Measurements from ENCODE around the gene FBXO44.

Gene FBXO44

GRCh38 chr1:11691928-11692711, 37.4 kb downstream of the FBXO44 start:
- DNase-seq = no peak

GRCh38 chr1:11693024-11693590, 38.4 kb downstream of the FBXO44 start:
- DNase-seq = peak in 1 of 6 experiments; percentile 23

DNA sequence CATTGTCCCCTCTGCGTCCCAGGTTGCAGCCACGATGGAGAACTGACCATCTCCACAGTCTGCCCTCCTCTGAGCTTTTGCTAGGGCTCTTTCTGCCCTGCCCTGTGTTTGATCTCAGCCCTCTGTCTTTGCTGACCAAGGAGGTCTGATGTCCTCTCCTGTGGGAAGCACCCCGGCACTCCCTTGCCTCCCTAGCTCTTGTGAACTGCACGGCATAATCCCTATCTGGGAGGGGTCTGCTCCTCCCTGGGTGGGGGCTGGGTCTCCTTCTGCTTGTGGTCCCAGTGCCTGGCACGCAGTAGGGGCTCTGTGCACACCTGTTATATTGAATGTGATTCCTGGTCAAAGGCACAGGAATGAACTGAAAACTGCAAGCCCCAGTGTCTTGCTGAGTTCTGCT, 39.2 kb downstream of the FBXO44 start:
- DNase-seq = no peak

DNA sequence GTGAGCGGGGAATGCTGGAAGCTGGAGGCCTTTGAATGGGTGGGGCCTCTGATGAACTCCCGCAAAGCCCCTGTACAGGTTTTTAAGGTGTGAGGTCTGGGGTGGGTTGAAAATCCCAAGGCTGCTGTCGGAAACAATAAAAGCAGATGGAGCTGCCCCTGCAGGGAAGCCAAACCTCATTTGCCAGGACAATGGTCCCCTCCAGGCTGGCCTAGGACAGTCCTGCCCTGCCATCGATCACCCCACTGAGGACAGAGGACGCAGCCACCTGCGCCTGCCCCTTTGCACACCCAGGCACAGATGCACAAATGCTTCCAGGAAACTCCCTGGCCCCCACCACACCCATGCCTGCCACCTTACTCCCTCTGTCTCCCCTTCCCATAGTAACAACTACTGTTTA, 41.2 kb downstream of the FBXO44 start:
- no peak for DNase-seq

DNA sequence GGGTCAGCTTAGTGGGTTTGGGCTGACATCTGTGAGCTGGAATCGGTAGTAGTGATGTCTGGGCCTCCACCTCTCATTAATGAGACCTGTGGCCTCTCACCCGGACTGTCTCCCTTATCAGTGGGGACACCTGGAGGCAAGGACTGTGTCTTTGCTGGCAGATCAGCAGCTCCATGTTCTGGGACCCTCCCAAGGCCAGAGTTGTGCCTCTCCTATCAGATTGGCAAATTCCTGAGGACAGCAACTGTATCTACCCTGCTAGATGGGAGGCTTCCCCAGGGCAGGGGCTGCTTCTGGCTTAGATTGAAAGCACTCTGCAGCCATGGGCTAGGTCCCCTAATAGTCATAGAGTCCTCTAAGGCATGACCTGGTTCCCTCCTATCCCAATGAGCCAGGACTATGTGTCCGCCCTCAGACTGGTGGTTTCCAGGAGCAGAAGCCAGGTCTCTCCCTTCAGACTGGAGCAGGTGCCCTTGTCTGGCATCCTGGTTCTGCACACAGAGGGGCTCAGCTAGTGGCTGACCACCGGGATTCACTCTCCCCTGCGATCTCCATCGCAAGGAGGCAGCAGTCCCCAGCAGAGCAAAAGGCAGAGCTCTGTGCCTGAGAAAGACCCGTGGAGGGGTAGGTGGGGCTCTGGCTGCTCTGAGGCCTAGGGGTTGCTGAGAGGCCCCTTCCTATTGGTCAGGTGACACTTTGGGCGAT, 42.7 kb downstream of the FBXO44 start:
- no peak for DNase-seq

DNA sequence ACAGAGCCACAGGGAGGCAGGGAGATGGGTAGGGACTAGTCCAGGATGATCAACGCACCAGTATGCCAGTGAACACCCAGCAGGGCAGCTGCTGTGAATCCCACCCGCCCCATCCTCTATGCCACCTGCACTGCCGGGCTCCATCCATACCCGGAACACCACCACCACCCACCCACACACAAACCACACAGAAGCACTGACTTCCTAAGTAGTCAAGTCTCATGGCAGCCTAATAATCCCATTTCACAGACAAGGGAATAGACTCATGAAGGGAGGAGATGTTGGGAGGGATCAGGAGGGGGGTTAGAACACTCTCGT, 43.2 kb downstream of the FBXO44 start:
- DNase-seq = no peak

- DNase-seq = no peak
These were observed 46.2 kb downstream of the FBXO44 start for GRCh38 chr1:11700601-11701467.

DNA sequence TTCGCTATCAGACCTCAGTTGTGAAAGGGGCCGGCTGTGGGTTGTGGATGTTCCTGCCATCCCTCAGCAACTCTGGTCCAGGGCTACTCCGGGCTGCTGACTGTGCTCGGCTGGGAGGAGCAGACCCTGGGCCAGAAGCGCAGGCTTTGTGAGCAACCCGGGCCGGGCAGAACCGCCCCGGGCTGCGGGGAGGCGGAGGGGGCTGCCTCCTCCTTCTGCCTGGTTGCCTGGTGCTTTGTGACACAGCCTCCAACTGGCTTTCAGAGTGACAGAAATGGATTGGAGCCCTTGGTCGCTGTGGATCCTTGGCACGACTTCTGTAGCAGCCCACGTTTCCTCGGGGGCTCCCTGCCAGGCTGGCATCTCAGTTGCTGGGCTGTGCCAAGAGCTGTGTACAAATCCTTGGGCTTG, 46.9 kb downstream of the FBXO44 start:
- DNase-seq = no peak

DNA sequence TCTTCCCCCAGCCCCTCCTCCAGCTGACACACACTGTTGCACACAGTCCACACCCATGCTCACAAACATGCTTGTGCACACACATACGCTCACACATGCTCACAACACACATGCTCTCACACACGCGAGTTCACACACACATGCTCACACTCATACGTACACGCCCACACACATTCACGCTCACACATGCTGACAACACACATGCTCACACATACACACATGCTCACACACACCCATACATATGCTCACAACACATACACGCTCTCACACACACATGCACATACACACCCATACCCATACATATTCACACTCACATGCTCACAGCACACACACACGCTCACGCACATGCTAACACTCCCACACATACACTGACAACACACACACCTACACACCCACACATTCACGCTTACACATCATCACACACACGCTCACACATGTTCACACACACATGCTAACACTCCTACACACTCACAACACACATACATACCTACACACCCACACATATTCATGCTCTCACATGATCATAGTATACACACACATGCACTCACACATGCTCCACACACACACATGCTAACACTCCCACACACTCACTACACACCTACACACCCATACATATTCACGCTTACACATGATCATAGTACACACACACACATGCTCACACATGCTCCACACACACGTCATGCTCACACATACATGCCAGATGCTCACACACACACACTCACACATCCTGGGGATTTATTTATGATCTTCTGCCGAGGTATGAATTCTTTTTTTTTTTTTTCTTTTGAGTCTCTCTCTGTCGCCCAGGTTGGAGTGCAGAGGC, 47.5 kb downstream of the FBXO44 start:
- DNase-seq = no peak

DNA sequence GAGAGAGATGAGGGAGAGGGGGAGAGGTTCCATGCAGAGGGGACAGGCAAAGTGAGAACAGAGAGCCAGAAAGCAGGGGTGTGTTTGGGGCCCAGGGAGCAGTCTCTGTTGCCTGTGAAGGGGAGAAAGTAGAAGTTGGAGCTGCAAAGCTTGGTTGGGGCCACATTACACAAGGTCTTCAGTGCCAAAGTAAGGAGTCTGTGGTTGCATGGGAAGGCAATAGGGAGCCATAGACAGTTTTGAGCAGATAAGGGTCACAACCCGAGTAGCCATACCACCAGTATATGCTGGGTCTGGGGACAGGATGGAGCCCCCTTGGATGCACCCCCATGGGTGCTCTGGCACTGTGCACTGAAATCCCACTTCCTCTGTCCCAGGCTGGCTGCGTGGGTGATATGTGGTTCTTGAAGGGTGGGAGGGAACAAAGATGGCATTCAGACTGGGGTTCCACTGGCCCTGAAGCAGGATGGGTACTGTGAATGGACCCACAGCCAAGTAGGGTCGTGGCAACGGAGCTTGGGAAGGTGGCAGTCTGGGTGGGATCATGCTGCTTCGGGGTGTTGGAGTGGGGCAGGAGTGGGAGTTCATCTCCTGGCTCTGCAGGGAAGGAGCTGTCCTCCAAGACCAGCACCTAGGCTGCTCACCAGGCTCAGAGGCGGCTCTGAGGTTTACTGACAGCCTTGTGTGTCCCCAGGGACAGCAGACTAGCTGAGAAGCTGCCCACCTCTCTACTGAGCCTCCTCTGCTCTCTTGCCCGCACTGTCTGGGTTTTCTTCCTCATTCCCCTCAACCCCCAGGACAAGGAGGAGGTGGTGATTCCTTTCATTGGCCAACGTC, 48.9 kb downstream of the FBXO44 start:
- DNase-seq = no peak

GRCh38 chr1:11704194-11704529, 49.5 kb downstream of the FBXO44 start:
- no peak for DNase-seq

DNA sequence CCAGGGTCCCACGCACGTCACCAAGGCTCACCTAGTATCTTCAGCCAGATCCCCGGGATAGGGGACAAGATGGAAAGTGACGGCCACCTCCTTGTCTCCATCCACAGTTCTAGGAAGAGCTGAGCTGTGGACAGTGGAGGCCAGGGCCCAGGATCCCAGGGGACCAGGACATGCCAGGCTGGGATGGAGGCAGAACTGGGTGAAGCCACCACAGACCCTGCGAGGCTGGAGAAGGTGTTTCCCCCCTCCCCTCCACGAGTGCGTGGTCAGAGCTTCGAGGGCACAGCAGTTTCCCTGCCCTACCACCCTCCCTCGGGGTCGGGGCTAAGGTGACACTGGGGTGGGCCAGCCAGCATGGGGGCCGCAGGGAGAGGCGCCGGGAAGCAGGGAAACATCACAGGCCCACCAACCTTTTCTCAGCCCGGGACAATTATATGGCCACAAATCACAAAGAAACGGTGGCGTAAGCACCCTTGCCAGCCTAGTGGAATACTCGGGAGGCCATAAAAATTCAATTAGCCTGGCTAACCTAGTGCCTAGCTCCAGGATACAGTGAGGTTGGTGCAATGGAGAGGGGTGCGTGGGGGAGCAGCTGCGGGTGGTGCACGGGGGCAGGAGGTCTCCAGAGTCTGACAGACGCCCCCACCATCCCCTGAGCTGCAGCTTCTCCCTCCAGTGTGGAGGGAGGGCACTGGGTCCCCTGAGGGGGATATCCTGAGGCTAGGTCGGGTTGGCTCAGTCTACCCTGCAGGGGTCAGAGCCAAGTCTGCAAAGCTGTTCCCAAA, 50.2 kb downstream of the FBXO44 start:
- DNase-seq = no peak

DNA sequence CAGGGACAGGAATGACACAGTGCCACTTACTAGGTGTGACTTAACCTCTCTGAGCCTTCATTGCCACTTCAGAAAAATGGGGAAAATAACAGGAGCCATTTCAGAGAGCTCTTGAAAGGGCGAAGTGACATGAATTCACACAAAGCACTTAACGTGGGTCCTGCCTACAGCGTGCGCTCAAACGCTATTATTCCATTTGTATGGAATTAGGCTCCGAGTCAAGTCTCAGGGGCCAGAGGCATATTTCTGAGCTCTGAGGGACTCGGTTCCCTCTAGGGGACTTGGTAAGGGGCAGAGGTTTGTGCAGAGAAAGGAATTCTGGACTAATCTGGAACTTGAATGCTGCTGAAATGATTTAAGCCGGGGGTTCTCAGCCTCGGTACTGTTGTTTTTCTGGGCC, 50.9 kb downstream of the FBXO44 start:
- no peak for DNase-seq

DNA sequence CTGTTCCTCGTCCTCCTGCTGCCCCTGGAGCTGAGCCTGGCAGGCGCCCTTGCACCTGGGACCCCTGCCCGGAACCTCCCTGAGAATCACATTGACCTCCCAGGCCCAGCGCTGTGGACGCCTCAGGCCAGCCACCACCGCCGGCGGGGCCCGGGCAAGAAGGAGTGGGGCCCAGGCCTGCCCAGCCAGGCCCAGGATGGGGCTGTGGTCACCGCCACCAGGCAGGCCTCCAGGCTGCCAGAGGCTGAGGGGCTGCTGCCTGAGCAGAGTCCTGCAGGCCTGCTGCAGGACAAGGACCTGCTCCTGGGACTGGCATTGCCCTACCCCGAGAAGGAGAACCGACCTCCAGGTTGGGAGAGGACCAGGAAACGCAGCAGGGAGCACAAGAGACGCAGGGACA, 51.6 kb downstream of the FBXO44 start:
- DNase-seq = no peak

DNA sequence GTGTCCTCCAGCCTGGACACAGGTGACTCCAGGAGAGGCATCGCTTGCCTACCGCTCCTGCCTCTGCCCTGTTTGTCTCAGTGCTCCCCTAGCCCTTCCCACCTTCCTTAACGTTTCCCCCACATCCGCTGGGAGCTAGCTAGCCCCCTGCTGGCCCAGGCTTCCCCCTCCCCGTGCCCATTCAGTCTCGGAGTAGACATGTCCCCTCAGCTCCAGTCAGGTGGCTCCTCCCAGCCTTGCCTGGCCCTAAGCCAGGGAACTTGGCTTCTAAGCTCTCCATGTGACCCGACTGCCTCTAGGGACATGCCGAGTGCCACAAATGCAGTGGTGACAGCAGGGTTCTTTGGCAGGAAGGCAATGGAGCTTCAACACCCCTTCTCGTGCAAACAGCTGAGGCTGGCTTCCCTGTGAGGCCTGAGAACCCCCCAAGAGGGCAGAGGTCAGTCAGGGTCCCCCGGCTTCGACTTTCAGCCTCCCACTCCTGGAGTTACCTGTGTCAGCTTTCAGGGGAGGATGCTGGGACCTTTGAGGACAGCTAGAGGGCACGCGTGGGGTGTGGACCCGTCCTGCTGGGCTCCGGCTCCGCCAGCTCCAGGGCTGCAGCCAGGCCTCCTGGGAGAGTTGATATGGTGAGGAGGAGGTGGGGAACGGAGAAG, 53.1 kb downstream of the FBXO44 start:
- DNase-seq = no peak

GRCh38 chr1:11708554-11709350, 54.1 kb downstream of the FBXO44 start:
- no peak for DNase-seq

- no peak for DNase-seq
These were observed 56.8 kb downstream of the FBXO44 start for GRCh38 chr1:11711490-11711889.

DNA sequence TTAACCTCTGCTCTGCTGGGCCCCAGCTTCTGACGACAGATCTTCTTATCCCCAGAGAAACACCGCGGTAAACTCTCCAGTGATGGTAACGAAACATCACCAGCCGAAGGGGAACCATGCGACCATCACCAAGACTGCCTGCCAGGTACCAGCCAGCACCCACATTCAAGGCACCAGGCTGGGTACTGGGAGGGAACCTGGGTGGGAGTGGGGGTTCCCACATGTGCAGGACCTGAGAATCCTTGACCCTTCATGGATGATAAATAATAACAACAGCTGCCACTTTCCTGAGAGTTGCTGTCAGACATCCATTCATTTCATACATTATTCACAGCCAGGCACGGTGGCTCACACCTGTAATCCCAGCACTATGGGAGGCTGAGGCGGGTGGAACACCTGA, 57.6 kb downstream of the FBXO44 start:
- no peak for DNase-seq

Data from stimulated activated naive CD4-positive, alpha-beta T cell (primary cell).